Hepatocyte (in vitro differentiated cells): Measurements from ENCODE around the gene RAD51D.

Source experiments
- CTCF ChIP-seq: fragments of 200-600 bp; sonication (generic); IDR thresholded peaks from 2 replicates; pipeline ENCODE4 v1.5.1; 2016; ENCODE audit warnings: antibody characterized with exemption, mild to moderate bottlenecking; ENCODE audit not compliant: poor library complexity
- EZH2 ChIP-seq: fragments of 200-600 bp; sonication (generic); IDR thresholded peaks from 2 replicates; pipeline ENCODE4 v1.6.1; 2016; ENCODE audit warnings: antibody characterized with exemption, mild to moderate bottlenecking, borderline replicate concordance
- EZH2phosphoT487 ChIP-seq: fragments of 200-600 bp; sonication (generic); IDR thresholded peaks from one replicate; pipeline ENCODE4 v1.6.1; 2018; ENCODE audit warnings: antibody characterized with exemption, mild to moderate bottlenecking, low read depth, moderate library complexity; ENCODE audit not compliant: unreplicated experiment, severe bottlenecking

GRCh38 chr17:35057332-35057915 is 62.2 kb downstream of the RAD51D start:
- TF ChIP-seq EZH2phosphoT487 (no peak), CTCF (no peak), EZH2 (no peak)
